ENCODE data around the gene SYT1. TPM values are rescaled to one million over a fixed set of nuclear protein-coding genes. Genes with fewer than 3 reads are reported as not detected.

SYT1 gene
- total RNA-seq, 1 donor = not detected

- TF ChIP-seq, protein P1, sequence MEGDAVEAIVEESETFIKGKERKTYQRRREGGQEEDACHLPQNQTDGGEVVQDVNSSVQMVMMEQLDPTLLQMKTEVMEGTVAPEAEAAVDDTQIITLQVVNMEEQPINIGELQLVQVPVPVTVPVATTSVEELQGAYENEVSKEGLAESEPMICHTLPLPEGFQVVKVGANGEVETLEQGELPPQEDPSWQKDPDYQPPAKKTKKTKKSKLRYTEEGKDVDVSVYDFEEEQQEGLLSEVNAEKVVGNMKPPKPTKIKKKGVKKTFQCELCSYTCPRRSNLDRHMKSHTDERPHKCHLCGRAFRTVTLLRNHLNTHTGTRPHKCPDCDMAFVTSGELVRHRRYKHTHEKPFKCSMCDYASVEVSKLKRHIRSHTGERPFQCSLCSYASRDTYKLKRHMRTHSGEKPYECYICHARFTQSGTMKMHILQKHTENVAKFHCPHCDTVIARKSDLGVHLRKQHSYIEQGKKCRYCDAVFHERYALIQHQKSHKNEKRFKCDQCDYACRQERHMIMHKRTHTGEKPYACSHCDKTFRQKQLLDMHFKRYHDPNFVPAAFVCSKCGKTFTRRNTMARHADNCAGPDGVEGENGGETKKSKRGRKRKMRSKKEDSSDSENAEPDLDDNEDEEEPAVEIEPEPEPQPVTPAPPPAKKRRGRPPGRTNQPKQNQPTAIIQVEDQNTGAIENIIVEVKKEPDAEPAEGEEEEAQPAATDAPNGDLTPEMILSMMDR (IDR thresholded peaks at IDR 0.05; ENCODE audit: extremely low read depth, low read depth, low read length) = no peak
- H2AFZ ChIP-seq (ENCODE audit: low read length) = no peak overlapping the region
These were observed 276.1 kb downstream of the SYT1 start for GRCh38 chr12:79140711-79141110.

GRCh38 chr12:79141776-79142175, 277.2 kb downstream of the SYT1 start:
- DNase-seq (ENCODE audit: insufficient read length, low spot score, missing footprints) = no peak
- Histone ChIP-seq H3K4me1 (ENCODE audit: insufficient read depth, low read length) (no peaks in the 10 kb centered on the region), H3K79me2 (ENCODE audit: insufficient read depth, low read length) (no peaks in the 10 kb centered on the region), H3K4me3 (ENCODE audit: insufficient read depth, low read length) (no peak overlapping the region), H3K27ac (ENCODE audit: low read depth, low read length) (no peak overlapping the region), H3K4me2 (ENCODE audit: insufficient read depth, low read length) (no peak overlapping the region), H4K20me1 (ENCODE audit: insufficient read depth, low read length) (no peaks in the 10 kb centered on the region), H3K9me3 (ENCODE audit: low read depth, low read length) (no peaks in the 10 kb centered on the region), H3K27me3 (ENCODE audit: insufficient read depth, low read length) (no peaks in the 10 kb centered on the region), H2AFZ (ENCODE audit: low read length) (no peak overlapping the region), H3K36me3 (ENCODE audit: insufficient read depth, low read length) (no peaks in the 10 kb centered on the region)
- TF ChIP-seq, protein P1 (IDR thresholded peaks at IDR 0.05; ENCODE audit: extremely low read depth, low read depth, low read length) = no peak

More at GRCh38 chr12:79140711-79141110, 276.1 kb downstream of the SYT1 start:
- Histone ChIP-seq H3K4me3 (ENCODE audit: insufficient read depth, low read length) (no peak overlapping the region), H4K20me1 (ENCODE audit: insufficient read depth, low read length) (no peaks in the 10 kb centered on the region), H3K79me2 (ENCODE audit: insufficient read depth, low read length) (no peaks in the 10 kb centered on the region), H3K27me3 (ENCODE audit: insufficient read depth, low read length) (no peaks in the 10 kb centered on the region), H3K4me2 (ENCODE audit: insufficient read depth, low read length) (no peak overlapping the region), H3K9me3 (ENCODE audit: low read depth, low read length) (no peaks in the 10 kb centered on the region), H3K4me1 (ENCODE audit: insufficient read depth, low read length) (no peaks in the 10 kb centered on the region), H3K36me3 (ENCODE audit: insufficient read depth, low read length) (no peaks in the 10 kb centered on the region), H3K27ac (ENCODE audit: low read depth, low read length) (no peak overlapping the region)
- no peak for DNase-seq (ENCODE audit: insufficient read length, low spot score, missing footprints)

GRCh38 chr12:79143803-79144202, 279.2 kb downstream of the SYT1 start:
- Histone ChIP-seq H2AFZ (ENCODE audit: low read length) (no peak overlapping the region), H3K79me2 (ENCODE audit: insufficient read depth, low read length) (no peaks in the 10 kb centered on the region), H3K27me3 (ENCODE audit: insufficient read depth, low read length) (no peaks in the 10 kb centered on the region), H3K9me3 (ENCODE audit: low read depth, low read length) (no peaks in the 10 kb centered on the region), H3K36me3 (ENCODE audit: insufficient read depth, low read length) (no peaks in the 10 kb centered on the region), H3K27ac (ENCODE audit: low read depth, low read length) (no peak overlapping the region), H3K4me2 (ENCODE audit: insufficient read depth, low read length) (no peak overlapping the region), H3K4me3 (ENCODE audit: insufficient read depth, low read length) (no peak overlapping the region), H3K4me1 (ENCODE audit: insufficient read depth, low read length) (no peaks in the 10 kb centered on the region), H4K20me1 (ENCODE audit: insufficient read depth, low read length) (no peaks in the 10 kb centered on the region)
- peak; percentile 30 for DNase-seq (ENCODE audit: insufficient read length, low spot score, missing footprints)
- TF ChIP-seq, protein P1 (IDR thresholded peaks at IDR 0.05; ENCODE audit: extremely low read depth, low read depth, low read length) = no peak

DNA sequence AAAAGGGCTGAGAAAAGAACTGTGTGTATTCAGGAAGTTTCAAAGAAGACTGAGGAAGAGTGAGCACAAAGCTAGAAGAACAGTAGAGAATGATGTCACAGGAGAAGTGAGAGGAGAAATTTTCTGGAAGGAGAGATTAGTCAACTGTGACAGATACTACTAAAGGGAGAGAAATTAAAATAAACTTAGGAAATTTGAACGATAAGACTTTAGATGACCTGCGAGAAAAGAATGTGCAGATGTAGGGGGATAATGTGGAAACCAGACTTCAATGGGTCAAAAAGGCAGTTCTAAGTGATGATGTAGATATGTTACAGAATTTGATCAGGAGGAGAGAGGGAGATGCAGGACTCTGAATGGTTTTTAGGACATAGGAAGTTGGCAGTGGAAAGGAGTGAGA, 287.4 kb downstream of the SYT1 start:
- Histone ChIP-seq H3K27me3 (ENCODE audit: insufficient read depth, low read length) (no peaks in the 10 kb centered on the region), H4K20me1 (ENCODE audit: insufficient read depth, low read length) (no peaks in the 10 kb centered on the region), H3K4me2 (ENCODE audit: insufficient read depth, low read length) (no peak overlapping the region), H3K4me3 (ENCODE audit: insufficient read depth, low read length) (no peak overlapping the region), H3K9me3 (ENCODE audit: low read depth, low read length) (no peaks in the 10 kb centered on the region), H2AFZ (ENCODE audit: low read length) (no peak overlapping the region), H3K27ac (ENCODE audit: low read depth, low read length) (no peak overlapping the region), H3K36me3 (ENCODE audit: insufficient read depth, low read length) (no peaks in the 10 kb centered on the region), H3K4me1 (ENCODE audit: insufficient read depth, low read length) (no peaks in the 10 kb centered on the region), H3K79me2 (ENCODE audit: insufficient read depth, low read length) (no peaks in the 10 kb centered on the region)
- peak; percentile 19 for DNase-seq (ENCODE audit: insufficient read length, low spot score, missing footprints)
- TF ChIP-seq, protein P1 (IDR thresholded peaks at IDR 0.05; ENCODE audit: extremely low read depth, low read depth, low read length) = no peak

All from osteoblast (primary cell).